Renal cortex interstitium (tissue), 11 donors: ENCODE results near the gene PTPRN2. TPM values are rescaled to one million over a fixed set of nuclear protein-coding genes. Genes with fewer than 3 reads are reported as not detected.
"Not testable (repeated sequence)": the region's sequence is repeated elsewhere in the genome, so short reads cannot be mapped to it uniquely, and the experiment has no call there.

ENCODE experiments used
- DNase-seq, 11 donors: peaks; one replicate each; pipeline ENCODE4 v3.0.0-alpha.2; 2013; ENCODE audit warnings: low read depth in 9 of 11, low spot score in 4 of 11; ENCODE audit errors: extremely low read depth in 1 of 11
- polyA plus RNA-seq, 3 donors: library from polyadenylated mRNA; unstranded; fragments of 120-200 nt; gene quantifications; one replicate each; pipeline ENCODE4 v1.2.1, GENCODE V29; 2013; ENCODE audit not compliant: insufficient read length in 3 of 3

The PTPRN2 gene
- polyA plus RNA-seq, 3 donors = 6.0 to 7.7 (median 7.2) TPM

- no peak for DNase-seq
Measured at GRCh38 chr7:158150234-158150633, 437.4 kb downstream of the PTPRN2 start.

- DNase-seq = not testable (repeated sequence)
Measured at GRCh38 chr7:158147431-158147830, 440.2 kb downstream of the PTPRN2 start.

- no peak for DNase-seq
Measured at GRCh38 chr7:158145370-158145769, 442.3 kb downstream of the PTPRN2 start.

GRCh38 chr7:158143196-158144120 lies 444.2 kb downstream of the PTPRN2 start:
- DNase-seq = no peak

GRCh38 chr7:158142657-158143056 lies 445.0 kb downstream of the PTPRN2 start:
- DNase-seq = no peak

- no peak for DNase-seq
Measured at GRCh38 chr7:158141806-158142518, 445.7 kb downstream of the PTPRN2 start.

- DNase-seq = no peak
Measured at GRCh38 chr7:158141221-158141582, 446.4 kb downstream of the PTPRN2 start.

GRCh38 chr7:158140538-158141220 lies 446.9 kb downstream of the PTPRN2 start:
- DNase-seq = no peak

GRCh38 chr7:158139499-158139898 lies 448.1 kb downstream of the PTPRN2 start:
- DNase-seq = no peak

GRCh38 chr7:158138329-158138597 lies 449.4 kb downstream of the PTPRN2 start:
- no peak for DNase-seq

GRCh38 chr7:158137516-158138328 lies 449.9 kb downstream of the PTPRN2 start:
- no peak for DNase-seq

GRCh38 chr7:158135931-158136330 lies 451.7 kb downstream of the PTPRN2 start:
- no peak for DNase-seq

- DNase-seq = no peak
Measured at GRCh38 chr7:158134824-158135223, 452.8 kb downstream of the PTPRN2 start.

- no peak for DNase-seq
Measured at GRCh38 chr7:158133515-158134271, 453.9 kb downstream of the PTPRN2 start.

GRCh38 chr7:158133057-158133456 lies 454.6 kb downstream of the PTPRN2 start:
- no peak for DNase-seq

GRCh38 chr7:158130023-158130409 lies 457.6 kb downstream of the PTPRN2 start:
- DNase-seq = no peak

GRCh38 chr7:158129037-158130022 lies 458.3 kb downstream of the PTPRN2 start:
- DNase-seq = no peak
